ENCODE measurements around the gene DCDC1. TPM values are rescaled to one million over a fixed set of nuclear protein-coding genes. Genes with fewer than 3 reads are reported as not detected.
"Not testable (repeated sequence)": the region's sequence is repeated elsewhere in the genome, so short reads cannot be mapped to it uniquely, and the experiment has no call there.

The DCDC1 gene
- total RNA-seq, 1 experiment from 2014 or later = not detected

GRCh38 chr11:30949838-30950237 is 419.7 kb downstream of the DCDC1 start:
- ATAC-seq (no peak), DNase-seq (ENCODE audit: low read depth, low spot score) (no peak)
- intact Hi-C loops (cut with micrococcal nuclease; ENCODE audit: unreplicated experiment) (no loop called here), in situ Hi-C loops (cut with HindIII; ENCODE audit: low pct_unique_long_range_greater_than_20kb, low sequenced_read_pairs) (no loop called here)
- ChIA-PET CTCF (no interaction called here), POLR2A (no interaction called here)
- Histone ChIP-seq H3K36me3 (ENCODE audit: control insufficient read depth, insufficient read depth, low read length) (no peaks in the 10 kb centered on the region), H3K27me3 (ENCODE audit: control insufficient read depth, insufficient read depth, low read length) (no peaks in the 10 kb centered on the region), H3K4me1 (ENCODE audit: control insufficient read depth, insufficient read depth, low read length) (no peaks in the 10 kb centered on the region), H3K4me3 (ENCODE audit: low read depth in 2 of 2, low read length in 2 of 2) (no peak overlapping the region), H3K9me3 (ENCODE audit: control insufficient read depth, insufficient read depth, low read depth, low read length) (no peaks in the 10 kb centered on the region), H3K27ac (ENCODE audit: low read length) (no peak overlapping the region)
- BruUV-seq (replicated peaks) = no TSS peak
- TF ChIP-seq POLR2AphosphoS5 (IDR thresholded peaks at IDR 0.05; ENCODE audit: low read depth, low read length) = no peak
- TF ChIP-seq REST (IDR thresholded peaks at IDR 0.05; ENCODE audit: insufficient read depth in 1 of 2, low read depth in 2 of 2, low read length in 1 of 2) = no peak

GRCh38 chr11:30947715-30948114 is 421.8 kb downstream of the DCDC1 start:
- ATAC-seq; BruUV-seq (replicated peaks); POLR2A ChIA-PET: not testable (repeated sequence)

GRCh38 chr11:30938810-30939209 is 430.7 kb downstream of the DCDC1 start:
- CTCF ChIA-PET = no interaction called here
- POLR2A ChIA-PET = no interaction called here
- H3K27me3 ChIP-seq (ENCODE audit: control insufficient read depth, insufficient read depth, low read length) = no peaks in the 10 kb centered on the region
- no peaks in the 10 kb centered on the region for H3K36me3 ChIP-seq (ENCODE audit: control insufficient read depth, insufficient read depth, low read length)
- in situ Hi-C loops (cut with HindIII; ENCODE audit: low pct_unique_long_range_greater_than_20kb, low sequenced_read_pairs) (no loop called here), intact Hi-C loops (cut with micrococcal nuclease; ENCODE audit: unreplicated experiment) (no loop called here)
- DNase-seq (ENCODE audit: low read depth, low spot score) (no peak), ATAC-seq (no peak)
- H3K4me3 ChIP-seq (ENCODE audit: low read depth in 2 of 2, low read length in 2 of 2) = no peak overlapping the region
- H3K9me3 ChIP-seq (ENCODE audit: control insufficient read depth, insufficient read depth, low read depth, low read length) = no peaks in the 10 kb centered on the region
- H3K27ac ChIP-seq (ENCODE audit: low read length) = no peak overlapping the region
- no peaks in the 10 kb centered on the region for H3K4me1 ChIP-seq (ENCODE audit: control insufficient read depth, insufficient read depth, low read length)
- no peak for TF ChIP-seq CTCF (IDR thresholded peaks at IDR 0.05)
- no peak for TF ChIP-seq REST (IDR thresholded peaks at IDR 0.05; ENCODE audit: insufficient read depth in 1 of 2, low read depth in 2 of 2, low read length in 1 of 2)
- no peak for TF ChIP-seq POLR2AphosphoS5 (IDR thresholded peaks at IDR 0.05; ENCODE audit: low read depth, low read length)
- no peak for TF ChIP-seq SIN3A (IDR thresholded peaks at IDR 0.05; ENCODE audit: borderline replicate concordance, insufficient read depth, low read depth, low read length)
- no peak for TF ChIP-seq TCF7L2 (IDR thresholded peaks at IDR 0.05; ENCODE audit: low read depth, low read length)
- BruUV-seq (replicated peaks) = no TSS peak

More at GRCh38 chr11:30947715-30948114, 421.8 kb downstream of the DCDC1 start:
- DNase-seq (ENCODE audit: low read depth, low spot score); H3K27ac ChIP-seq (ENCODE audit: low read length); CTCF ChIA-PET; H3K4me1 ChIP-seq (ENCODE audit: control insufficient read depth, insufficient read depth, low read length); H3K27me3 ChIP-seq (ENCODE audit: control insufficient read depth, insufficient read depth, low read length); intact Hi-C loops (cut with micrococcal nuclease; ENCODE audit: unreplicated experiment); H3K36me3 ChIP-seq (ENCODE audit: control insufficient read depth, insufficient read depth, low read length); H3K4me3 ChIP-seq (ENCODE audit: low read depth in 2 of 2, low read length in 2 of 2); H3K9me3 ChIP-seq (ENCODE audit: control insufficient read depth, insufficient read depth, low read depth, low read length); in situ Hi-C loops (cut with HindIII; ENCODE audit: low pct_unique_long_range_greater_than_20kb, low sequenced_read_pairs): not testable (repeated sequence)

Measured in Panc1 (cell line).